ENCODE results near the gene SARM1. TPM values are rescaled to one million over a fixed set of nuclear protein-coding genes. Genes with fewer than 3 reads are reported as not detected.

SARM1 gene
- total and polyA plus RNA-seq, 9 of the 15 experiments (the other 6 are each of a cell fraction or from before 2014, with no cell fraction given): 0.04 to 0.55 (median 0.11) TPM; not detected in 2

DNA sequence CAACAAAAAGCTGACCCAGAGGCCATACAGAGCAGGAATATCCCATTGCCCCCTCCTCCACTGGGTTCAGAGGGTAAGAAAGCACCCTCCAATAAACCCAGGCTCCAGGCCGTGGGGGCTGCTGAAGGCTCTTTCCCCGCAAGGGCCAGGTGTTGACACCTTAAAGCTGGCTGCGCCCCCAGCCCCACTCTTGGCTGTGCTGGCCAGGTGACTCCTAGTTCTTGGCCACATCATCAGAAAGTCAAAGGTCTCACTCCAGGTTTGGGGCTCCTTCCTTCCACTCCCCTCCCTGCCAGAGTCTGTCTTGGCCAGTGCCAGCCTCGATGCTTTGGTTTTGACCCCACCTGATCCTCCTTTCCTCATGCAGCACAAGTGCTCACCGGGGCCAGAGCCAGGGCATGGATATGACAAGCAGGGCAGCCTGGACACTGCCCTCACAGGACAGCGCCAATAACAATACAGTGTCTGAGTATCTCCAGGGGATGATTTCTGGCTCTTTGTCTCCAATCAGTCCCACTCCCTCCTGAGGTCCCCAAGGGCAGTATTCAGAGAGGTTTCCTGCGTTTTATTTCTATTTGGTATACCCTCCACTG is 26.3 kb downstream of the SARM1 start:
- 70% methylated on average over 7 of the region's 7 CpGs for WGBS (ENCODE audit: insufficient coverage, low coverage, missing lambda C conversion rate)
- H3K27ac ChIP-seq (ENCODE audit: extremely low read depth, low read depth, low read length): no peak overlapping the region
- no peak overlapping the region for H3K4me2 ChIP-seq (ENCODE audit: insufficient read depth, low read length)
- intact Hi-C loops (cut with micrococcal nuclease) (no loop called here), in situ Hi-C loops (cut with MboI) (no loop called here)
- TF ChIP-seq NCOR1 (IDR thresholded peaks at IDR 0.05): no peak
- TF ChIP-seq ZKSCAN1 (IDR thresholded peaks at IDR 0.05; ENCODE audit: low read depth, low read length): no peak
- no peak for TF ChIP-seq GATAD2B (IDR thresholded peaks at IDR 0.05; ENCODE audit: borderline replicate concordance)
- TF ChIP-seq, protein P1, sequence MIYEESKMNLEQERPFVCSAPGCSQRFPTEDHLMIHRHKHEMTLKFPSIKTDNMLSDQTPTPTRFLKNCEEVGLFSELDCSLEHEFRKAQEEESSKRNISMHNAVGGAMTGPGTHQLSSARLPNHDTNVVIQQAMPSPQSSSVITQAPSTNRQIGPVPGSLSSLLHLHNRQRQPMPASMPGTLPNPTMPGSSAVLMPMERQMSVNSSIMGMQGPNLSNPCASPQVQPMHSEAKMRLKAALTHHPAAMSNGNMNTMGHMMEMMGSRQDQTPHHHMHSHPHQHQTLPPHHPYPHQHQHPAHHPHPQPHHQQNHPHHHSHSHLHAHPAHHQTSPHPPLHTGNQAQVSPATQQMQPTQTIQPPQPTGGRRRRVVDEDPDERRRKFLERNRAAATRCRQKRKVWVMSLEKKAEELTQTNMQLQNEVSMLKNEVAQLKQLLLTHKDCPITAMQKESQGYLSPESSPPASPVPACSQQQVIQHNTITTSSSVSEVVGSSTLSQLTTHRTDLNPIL (CRISPR knock-in tag; IDR thresholded peaks at IDR 0.05): no peak
- no peak for TF ChIP-seq SRSF1 (IDR thresholded peaks at IDR 0.05; ENCODE audit: low read depth, low read length)
- TF ChIP-seq ZNF76 (CRISPR knock-in tag; IDR thresholded peaks at IDR 0.05; ENCODE audit: borderline replicate concordance): no peak
- no peak for TF ChIP-seq ILF3 (IDR thresholded peaks at IDR 0.05; ENCODE audit: borderline replicate concordance)
- TF ChIP-seq MTA1 (IDR thresholded peaks at IDR 0.05; ENCODE audit: borderline replicate concordance): no peak
- TF ChIP-seq LARP7 (IDR thresholded peaks at IDR 0.05): no peak
- TF ChIP-seq WHSC1 (IDR thresholded peaks at IDR 0.05; ENCODE audit: low read length): no peak
- no peak for TF ChIP-seq ZEB2 (IDR thresholded peaks at IDR 0.05)
- TF ChIP-seq ZNF408 (CRISPR knock-in tag; IDR thresholded peaks at IDR 0.05; ENCODE audit: low read depth): no peak
- TF ChIP-seq HNRNPH1 (optimal IDR thresholded peaks at IDR 0.05; ENCODE audit: low read depth, low read length): no peak
- TF ChIP-seq, protein P2, sequence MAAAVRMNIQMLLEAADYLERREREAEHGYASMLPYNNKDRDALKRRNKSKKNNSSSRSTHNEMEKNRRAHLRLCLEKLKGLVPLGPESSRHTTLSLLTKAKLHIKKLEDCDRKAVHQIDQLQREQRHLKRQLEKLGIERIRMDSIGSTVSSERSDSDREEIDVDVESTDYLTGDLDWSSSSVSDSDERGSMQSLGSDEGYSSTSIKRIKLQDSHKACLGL (CRISPR knock-in tag; IDR thresholded peaks at IDR 0.05; ENCODE audit: borderline replicate concordance, poor library complexity, severe bottlenecking): no peak
- TF ChIP-seq KDM1A (IDR thresholded peaks at IDR 0.05): no peak
- TF ChIP-seq CAMTA2 (CRISPR knock-in tag; conservative IDR thresholded peaks at IDR 0.05): no peak
- TF ChIP-seq, protein P3, sequence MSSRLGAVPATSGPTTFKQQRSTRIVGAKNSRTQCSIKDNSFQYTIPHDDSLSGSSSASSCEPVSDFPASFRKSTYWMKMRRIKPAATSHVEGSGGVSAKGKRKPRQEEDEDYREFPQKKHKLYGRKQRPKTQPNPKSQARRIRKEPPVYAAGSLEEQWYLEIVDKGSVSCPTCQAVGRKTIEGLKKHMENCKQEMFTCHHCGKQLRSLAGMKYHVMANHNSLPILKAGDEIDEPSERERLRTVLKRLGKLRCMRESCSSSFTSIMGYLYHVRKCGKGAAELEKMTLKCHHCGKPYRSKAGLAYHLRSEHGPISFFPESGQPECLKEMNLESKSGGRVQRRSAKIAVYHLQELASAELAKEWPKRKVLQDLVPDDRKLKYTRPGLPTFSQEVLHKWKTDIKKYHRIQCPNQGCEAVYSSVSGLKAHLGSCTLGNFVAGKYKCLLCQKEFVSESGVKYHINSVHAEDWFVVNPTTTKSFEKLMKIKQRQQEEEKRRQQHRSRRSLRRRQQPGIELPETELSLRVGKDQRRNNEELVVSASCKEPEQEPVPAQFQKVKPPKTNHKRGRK (tag; IDR thresholded peaks at IDR 0.05): no peak
- no peak for TF ChIP-seq ERF (CRISPR knock-in tag; IDR thresholded peaks at IDR 0.05)
- no peak for TF ChIP-seq NUFIP1 (IDR thresholded peaks at IDR 0.05; ENCODE audit: partially characterized antibody)
- peaks cover 3% of the 10 kb centered on the region for H3K9me1 ChIP-seq (ENCODE audit: control insufficient read depth, insufficient read depth, low read length)
- H3K4me1 ChIP-seq (replicated peaks in 1 of 2; ENCODE audit: control insufficient read depth in 2 of 2, insufficient read depth in 2 of 2, low read length in 2 of 2): peaks cover 0 to 3% of the 10 kb centered on the region in 2 experiments; a peak in 4 of 5 replicates
- DNase-seq (ENCODE audit: extremely low read depth in 1 of 4, low spot score in 3 of 4) (no peak), FAIRE-seq (no peak), ATAC-seq (peak; percentile 23)
- H3K36me3 ChIP-seq (ENCODE audit: control insufficient read depth, insufficient read depth, low read length): peaks cover 10% of the 10 kb centered on the region; the same call in 1 of the 3 replicates
- no peaks in the 10 kb centered on the region for H3K9me3 ChIP-seq (replicated peaks; ENCODE audit: control insufficient read depth, insufficient read depth, low read depth, low read length)
- H3K27me3 ChIP-seq (ENCODE audit: control insufficient read depth in 2 of 2, insufficient read depth in 2 of 2, low read length in 2 of 2): no peaks in the 10 kb centered on the region
- ChIA-PET POLR2A (interaction anchor here (0.7 to 1.5 kb wide), 4 partner anchors 12 to 27 kb away, joined by 3 to 4 read pairs (median 3); partner anchors contain the start of gene VTN), CTCF (ENCODE audit: low intra/inter-chr PET ratio) (no interaction called here)
- BruUV-seq (replicated peaks): no TSS peak
- H3K79me2 ChIP-seq (ENCODE audit: control insufficient read depth, insufficient read depth, low read length): no peaks in the 10 kb centered on the region
- H3K9ac ChIP-seq (ENCODE audit: insufficient read depth in 1 of 2, low read depth in 2 of 2, low read length in 2 of 2): no peak overlapping the region; a peak in 1 of 4 replicates
- no peak overlapping the region for H2AFZ ChIP-seq (ENCODE audit: low read depth, low read length)
- H3K4me3 ChIP-seq: no peak overlapping the region
- H4K20me1 ChIP-seq (replicated peaks; ENCODE audit: control insufficient read depth, insufficient read depth, low read length): 0 out of 2 replicates have a peak, but pooled peaks cover 8% of the 10 kb centered on the region

Measured in K562 (cell line).